ENCODE data around the gene AHNAK. TPM values are rescaled to one million over a fixed set of nuclear protein-coding genes. Genes with fewer than 3 reads are reported as not detected.
"Not testable (repeated sequence)": the region's sequence is repeated elsewhere in the genome, so short reads cannot be mapped to it uniquely, and the experiment has no call there.

AHNAK gene
- polyA plus RNA-seq, 6 donors from 2014 or later: 2.0 to 45.3 (median 15.9) TPM

DNA sequence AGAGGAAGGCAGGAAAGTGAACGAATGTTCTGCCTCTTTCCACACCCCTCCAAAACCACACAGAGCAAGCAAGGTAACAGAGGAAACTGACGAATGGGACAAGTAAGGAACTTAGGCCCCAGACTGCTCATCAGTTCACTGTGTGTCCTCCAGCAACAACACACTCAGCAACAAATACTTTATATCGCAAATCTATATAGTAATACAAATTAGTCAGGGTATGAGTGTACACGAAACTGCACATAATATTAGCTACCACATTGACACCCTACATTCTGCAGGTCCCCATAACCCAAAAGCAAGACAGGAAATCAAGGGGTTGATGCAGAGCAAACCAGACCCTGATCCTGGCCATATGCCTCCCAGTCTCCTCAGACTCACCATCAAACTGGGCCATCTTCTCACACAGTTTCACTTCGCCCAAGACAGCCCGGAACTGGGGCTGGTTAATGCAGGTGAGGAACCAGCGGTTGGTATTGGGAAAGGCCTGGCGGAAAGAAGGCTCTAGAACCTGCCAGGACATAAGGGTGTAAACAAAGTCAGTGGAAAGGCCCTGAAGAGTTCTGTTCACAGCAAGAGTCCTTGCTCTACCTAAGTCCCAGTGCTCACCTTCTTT lies 20.5 kb upstream of the AHNAK start:
- peaks cover 14 to 32% of the 10 kb centered on the region in 2 donors for H3K36me3 Mint-ChIP-seq
- H3K4me1 Mint-ChIP-seq: peaks cover 15 to 38% (median 35%) of the 10 kb centered on the region in 3 donors

DNA sequence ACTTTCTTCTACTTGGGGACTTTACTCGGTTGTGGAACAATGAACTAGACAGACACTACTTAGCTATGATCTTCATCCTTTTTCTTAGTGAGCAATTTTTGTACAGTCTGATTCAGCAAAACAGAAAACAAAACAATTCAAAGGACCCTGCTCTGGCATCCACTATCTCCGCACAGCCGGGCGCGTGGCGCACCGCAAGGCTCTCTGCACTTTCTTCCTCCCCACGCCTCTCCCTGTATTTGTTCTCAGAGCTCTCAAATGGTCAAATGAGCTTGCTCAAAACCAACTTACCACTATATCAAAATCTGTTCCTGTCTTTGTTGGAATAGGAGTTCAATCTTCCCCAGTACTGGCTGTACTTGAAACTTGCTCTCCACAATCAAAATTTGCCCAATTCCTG lies 19.6 kb upstream of the AHNAK start:
- Mint-ChIP-seq H3K36me3 (peaks cover 13 to 23% of the 10 kb centered on the region in 2 donors), H3K27me3 (no peaks in the 10 kb centered on the region), H3K9me3 (no peaks in the 10 kb centered on the region), H3K4me1 (peaks cover 12 to 32% (median 29%) of the 10 kb centered on the region in 3 donors), H3K27ac (peak overlapping the region in 2 of 6 donors; percentile 74 to 86), H3K4me3 (peak overlapping the region in 1 of 8 donors; percentile 36)
- DNase-seq (no peak), ATAC-seq (ENCODE audit: low read depth in 2 of 2) (no peak)

More for the DNA sequence above, 20.5 kb upstream of the AHNAK start:
- Mint-ChIP-seq H3K9me3 (no peaks in the 10 kb centered on the region), H3K4me3 (peak overlapping the region in 5 of 8 donors; percentile 32 to 69 (median 39)), H3K27me3 (no peaks in the 10 kb centered on the region), H3K27ac (peak overlapping the region; percentile 60 to 90 (median 72))
- no peak for DNase-seq
- ATAC-seq (ENCODE audit: low read depth in 2 of 2): peak in 1 of 2 donors; percentile 78

DNA sequence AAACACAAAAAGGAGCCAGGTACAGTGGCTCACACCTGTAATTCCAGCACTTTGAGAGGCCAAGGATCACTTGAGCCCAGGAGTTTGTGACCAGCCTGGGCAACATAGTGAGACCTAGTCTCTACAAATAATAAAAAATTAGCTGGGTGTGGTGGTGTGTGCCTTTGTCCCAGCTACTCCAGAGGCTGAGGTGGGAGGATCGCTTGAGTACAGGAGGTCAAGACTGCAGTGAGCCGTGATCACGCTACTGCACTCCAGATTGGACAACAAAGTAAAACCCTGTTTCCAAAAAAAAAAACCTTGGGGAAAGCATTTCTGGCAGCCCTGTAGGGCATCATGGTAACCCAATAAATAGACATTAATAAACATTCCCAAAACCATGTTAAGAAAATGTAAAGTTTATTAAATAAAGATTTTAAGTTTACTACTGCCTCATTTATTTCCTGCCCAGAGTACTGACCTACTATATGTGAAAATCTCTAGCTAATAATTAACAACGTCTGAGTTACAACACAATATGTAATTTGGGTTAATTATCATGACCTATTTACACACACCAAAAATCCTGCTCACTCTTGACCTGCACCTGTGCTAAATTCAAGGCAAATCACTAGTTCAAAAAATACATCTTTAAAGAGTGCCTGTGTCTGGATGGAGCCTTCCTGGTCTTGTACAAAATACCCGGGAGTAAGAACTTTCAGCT lies 18.6 kb upstream of the AHNAK start:
- no peak for ATAC-seq (ENCODE audit: low read depth in 2 of 2)
- H3K9me3 Mint-ChIP-seq: no peaks in the 10 kb centered on the region
- peaks cover 12 to 31% (median 28%) of the 10 kb centered on the region in 3 donors for H3K4me1 Mint-ChIP-seq
- H3K27me3 Mint-ChIP-seq: no peaks in the 10 kb centered on the region
- H3K4me3 Mint-ChIP-seq: no peak overlapping the region
- peak overlapping the region in 3 of 6 donors; percentile 16 to 78 (median 74) for H3K27ac Mint-ChIP-seq
- peaks cover 7 to 17% of the 10 kb centered on the region in 2 donors for H3K36me3 Mint-ChIP-seq
- DNase-seq: no peak

DNA sequence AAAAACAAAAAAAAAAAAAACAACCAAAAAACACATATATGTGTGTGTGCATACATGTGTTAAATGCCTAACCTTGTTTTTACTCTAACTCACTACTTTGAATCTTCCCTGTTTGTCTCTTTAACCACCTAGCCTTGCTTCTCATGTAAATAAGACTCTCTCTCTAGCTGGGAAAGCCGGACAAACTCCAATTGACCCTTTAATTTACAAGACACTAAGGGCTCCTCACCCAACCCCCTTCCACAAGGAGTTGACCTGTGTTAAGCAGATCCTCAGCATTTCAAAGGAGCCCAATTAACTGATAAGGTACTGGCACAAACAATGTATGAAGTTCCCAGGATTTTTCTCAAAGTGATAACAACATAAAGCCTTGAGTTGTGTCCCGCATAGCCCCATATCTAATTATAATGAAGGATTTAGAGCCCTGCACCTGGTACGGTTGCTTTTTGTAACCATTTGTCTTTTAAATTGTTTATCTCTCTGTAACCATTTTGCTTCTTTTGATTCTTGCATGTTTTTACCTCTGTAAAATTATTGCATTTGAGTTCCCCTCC lies 15.1 kb upstream of the AHNAK start:
- H3K27me3 Mint-ChIP-seq; DNase-seq; H3K9me3 Mint-ChIP-seq; ATAC-seq (ENCODE audit: low read depth in 2 of 2): not testable (repeated sequence)
- Mint-ChIP-seq H3K36me3 (peaks cover 11 to 21% of the 10 kb centered on the region in 2 donors), H3K4me1 (peaks cover 22 to 35% (median 28%) of the 10 kb centered on the region in 3 donors), H3K27ac (peak overlapping the region in 3 of 6 donors; percentile 33 to 85 (median 65)), H3K4me3 (peak overlapping the region in 1 of 8 donors; percentile 54)

DNA sequence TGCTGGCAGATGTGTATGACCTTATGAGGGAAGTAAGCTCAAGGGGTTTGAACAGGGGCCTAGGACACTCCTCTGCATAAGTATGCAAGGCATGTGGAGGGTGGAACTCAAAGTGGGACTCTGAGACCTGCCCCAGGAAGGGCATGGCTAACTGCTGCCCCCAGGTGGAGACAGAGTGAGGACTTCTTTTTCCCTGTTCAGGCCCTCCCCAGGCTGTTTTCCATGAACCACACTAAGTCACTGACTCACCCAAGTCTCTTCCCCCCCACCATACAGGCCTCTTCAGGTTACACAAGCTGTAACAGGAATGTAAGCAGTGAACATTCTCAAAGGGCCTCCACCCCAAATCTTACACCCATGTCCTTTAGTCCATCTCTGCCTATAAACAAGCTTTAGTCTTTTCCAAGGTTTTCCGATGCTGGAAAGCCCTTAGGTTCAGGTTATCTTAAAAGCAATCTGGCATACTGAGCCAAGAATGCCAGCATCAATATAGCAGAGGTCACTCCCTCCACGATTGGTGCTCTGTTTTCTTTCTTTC lies 14.0 kb upstream of the AHNAK start:
- peak; percentile 26 to 45 for ATAC-seq (ENCODE audit: low read depth in 2 of 2)
- Mint-ChIP-seq H3K4me1 (peaks cover 34 to 36% (median 35%) of the 10 kb centered on the region in 3 donors), H3K4me3 (peak overlapping the region in 1 of 8 donors; percentile 80), H3K36me3 (peaks cover 11 to 12% of the 10 kb centered on the region in 2 donors), H3K9me3 (no peaks in the 10 kb centered on the region), H3K27me3 (no peaks in the 10 kb centered on the region), H3K27ac (peak overlapping the region in 5 of 6 donors; percentile 24 to 88 (median 31))
- DNase-seq: peak; percentile 67

DNA sequence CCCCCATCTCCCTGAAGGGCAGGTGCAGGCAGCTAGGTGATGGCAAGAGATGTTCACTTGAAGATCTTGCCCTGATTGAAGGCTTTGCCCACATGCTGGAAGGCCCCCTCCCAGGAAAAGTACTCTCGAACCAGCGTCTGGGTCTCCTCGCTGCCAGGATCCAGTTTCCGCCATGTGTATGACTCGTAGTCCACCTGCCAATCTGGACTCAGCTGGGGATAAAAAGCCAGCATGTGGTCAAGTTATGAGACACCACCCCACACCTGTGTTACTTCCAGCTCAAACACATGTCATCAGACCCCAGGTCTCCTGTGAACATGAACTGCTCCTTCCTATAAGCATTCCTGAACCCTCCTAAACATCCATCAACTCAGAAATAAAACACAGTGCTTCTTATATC lies 13.0 kb upstream of the AHNAK start:
- H3K4me1 Mint-ChIP-seq: peaks cover 39 to 46% (median 43%) of the 10 kb centered on the region in 3 donors
- not testable (repeated sequence) for H3K9me3 Mint-ChIP-seq; H3K27me3 Mint-ChIP-seq; ATAC-seq (ENCODE audit: low read depth in 2 of 2); DNase-seq
- H3K4me3 Mint-ChIP-seq: peak overlapping the region in 1 of 8 donors; percentile 61
- H3K27ac Mint-ChIP-seq: peak overlapping the region in 3 of 6 donors; percentile 54 to 81 (median 60)
- H3K36me3 Mint-ChIP-seq: peaks cover 11 to 12% of the 10 kb centered on the region in 2 donors

DNA sequence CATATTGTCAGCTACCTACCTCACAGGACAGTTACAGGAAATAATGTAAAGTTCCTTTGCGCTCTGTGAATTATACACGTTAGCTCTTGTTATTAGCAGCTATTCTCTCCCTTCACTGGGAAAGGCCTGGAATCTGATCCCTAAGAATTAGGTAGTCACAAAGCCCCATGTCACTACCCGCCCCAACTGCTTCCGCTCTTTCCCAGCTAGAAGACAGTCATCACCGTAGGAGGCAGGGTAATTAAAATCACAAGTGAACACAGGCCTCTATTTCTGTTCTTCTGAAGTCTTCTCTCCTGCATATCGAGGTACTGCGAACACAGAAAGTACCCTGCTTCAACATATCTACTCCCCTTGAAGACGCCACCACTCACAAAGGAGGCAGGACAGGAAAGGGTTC lies 12.6 kb upstream of the AHNAK start:
- Mint-ChIP-seq H3K4me1 (peaks cover 43 to 50% (median 47%) of the 10 kb centered on the region in 3 donors), H3K27me3 (no peaks in the 10 kb centered on the region), H3K27ac (peak overlapping the region in 2 of 6 donors; percentile 53 to 60), H3K36me3 (peaks cover 11 to 12% of the 10 kb centered on the region in 2 donors), H3K9me3 (no peaks in the 10 kb centered on the region), H3K4me3 (no peak overlapping the region)
- DNase-seq (no peak), ATAC-seq (ENCODE audit: low read depth in 2 of 2) (no peak)

DNA sequence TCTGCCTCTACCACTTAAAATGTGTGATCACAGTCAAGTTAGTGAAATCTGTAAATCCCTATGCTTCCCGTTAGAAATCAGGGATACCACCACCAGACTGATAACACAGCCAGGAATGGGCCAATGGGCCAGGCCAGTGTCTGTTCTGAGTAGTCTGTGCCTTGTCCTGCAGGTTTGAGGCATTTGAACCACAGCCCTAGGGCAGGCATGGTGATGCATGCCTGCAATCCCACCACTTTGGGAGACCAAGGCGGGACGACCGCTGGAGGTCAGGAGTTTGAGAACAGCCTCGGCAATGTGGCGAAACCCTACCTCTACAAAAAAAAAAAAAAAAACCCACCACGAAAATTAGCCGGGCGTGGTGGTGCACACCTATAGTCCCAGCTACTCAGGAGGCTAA lies 12.1 kb upstream of the AHNAK start:
- Mint-ChIP-seq H3K9me3 (no peaks in the 10 kb centered on the region), H3K4me3 (no peak overlapping the region), H3K4me1 (peaks cover 48 to 55% (median 53%) of the 10 kb centered on the region in 3 donors), H3K27ac (peak overlapping the region in 1 of 6 donors; percentile 60), H3K36me3 (peaks cover 11 to 12% of the 10 kb centered on the region in 2 donors), H3K27me3 (no peaks in the 10 kb centered on the region)
- no peak for ATAC-seq (ENCODE audit: low read depth in 2 of 2)
- DNase-seq: no peak

DNA sequence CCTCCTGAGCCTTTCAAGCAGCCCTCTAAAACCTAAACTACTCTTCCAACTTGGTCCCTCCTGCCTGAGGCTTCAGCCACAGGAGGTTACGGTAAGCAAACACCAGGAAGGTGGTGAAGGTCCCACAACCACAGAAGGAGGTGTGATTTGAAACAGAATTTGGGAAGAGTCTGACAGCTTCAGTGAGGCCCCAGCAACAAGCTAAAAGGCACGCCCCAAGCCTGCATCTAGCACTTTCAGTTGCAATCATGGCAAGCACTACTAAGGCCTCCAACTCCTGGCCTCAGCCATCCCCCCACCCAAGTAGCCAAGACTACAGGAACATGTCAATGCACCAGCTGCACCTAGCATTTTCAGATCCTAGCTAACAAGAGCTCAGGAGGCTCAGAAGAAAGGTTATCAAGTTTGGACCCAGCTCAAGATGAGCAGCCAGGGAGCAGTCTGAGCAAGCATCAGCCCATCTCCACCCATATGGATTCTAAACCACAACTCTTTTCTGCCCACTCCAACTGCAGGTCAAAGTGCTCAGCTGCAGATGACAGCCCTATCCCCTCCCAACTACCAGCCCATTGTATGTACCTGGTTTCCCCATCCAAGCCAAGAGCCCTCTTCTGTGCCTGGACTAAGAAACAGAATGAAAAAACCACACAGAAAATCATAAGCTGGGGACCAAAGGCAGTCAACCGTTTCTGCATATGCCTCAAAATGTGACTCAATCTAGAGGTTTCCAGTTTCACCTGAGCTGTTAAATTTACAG lies 10.4 kb upstream of the AHNAK start:
- Mint-ChIP-seq H3K9me3 (no peaks in the 10 kb centered on the region), H3K4me1 (peaks cover 64 to 70% (median 69%) of the 10 kb centered on the region in 3 donors), H3K4me3 (peak overlapping the region; percentile 9 to 94 (median 88)), H3K27ac (peak overlapping the region; percentile 86 to 100 (median 99)), H3K27me3 (no peaks in the 10 kb centered on the region), H3K36me3 (peaks cover 9 to 12% of the 10 kb centered on the region in 2 donors)
- DNase-seq (no peak), ATAC-seq (ENCODE audit: low read depth in 2 of 2) (no peak)

DNA sequence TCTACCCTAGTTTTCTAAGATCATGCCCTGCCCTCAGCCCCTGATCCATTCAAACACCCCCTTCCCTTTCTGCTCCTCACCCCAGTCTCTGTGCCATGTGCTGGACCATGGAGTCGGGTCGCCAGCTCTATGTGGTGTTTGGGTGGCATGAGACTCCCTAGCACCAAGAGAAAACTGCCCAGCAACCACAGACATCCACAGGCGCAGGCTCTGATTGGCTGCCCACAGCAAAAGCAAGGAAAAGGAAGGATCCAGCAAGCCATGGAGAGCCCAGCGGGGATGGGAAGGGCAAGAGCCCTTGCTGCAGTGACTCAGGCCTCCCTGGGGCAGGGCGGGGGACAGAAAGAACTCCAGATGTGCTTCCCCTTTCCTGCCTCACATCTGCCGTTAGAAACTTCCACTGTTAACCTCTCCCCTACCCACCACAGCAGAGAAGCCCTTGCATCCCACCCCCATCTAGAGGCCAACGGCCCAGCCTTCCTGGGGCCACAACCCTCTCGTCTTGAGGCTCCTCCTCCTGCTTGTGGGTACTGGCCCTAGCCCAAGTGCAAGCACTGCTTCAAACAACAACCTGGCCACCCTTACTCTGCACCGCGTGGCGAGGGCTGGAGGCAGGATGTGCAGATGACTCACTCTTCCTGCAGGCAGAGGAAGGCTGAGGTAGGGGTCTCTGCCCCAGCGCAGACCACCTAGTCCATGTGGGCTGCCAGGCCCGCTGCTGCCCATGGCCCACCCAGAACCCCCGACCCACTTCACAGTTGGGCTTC lies 9.7 kb upstream of the AHNAK start:
- peaks cover 67 to 77% (median 73%) of the 10 kb centered on the region in 3 donors for H3K4me1 Mint-ChIP-seq
- no peaks in the 10 kb centered on the region for H3K9me3 Mint-ChIP-seq
- DNase-seq (no peak), ATAC-seq (ENCODE audit: low read depth in 2 of 2) (peak; percentile 1 to 7)
- peak overlapping the region; percentile 99 to 100 (median 99) for H3K27ac Mint-ChIP-seq
- peak overlapping the region; percentile 54 to 94 (median 88) for H3K4me3 Mint-ChIP-seq
- peaks cover 4 to 12% of the 10 kb centered on the region in 2 donors for H3K36me3 Mint-ChIP-seq
- H3K27me3 Mint-ChIP-seq: peaks cover 0 to 4% (median 0%) of the 10 kb centered on the region in 3 donors

DNA sequence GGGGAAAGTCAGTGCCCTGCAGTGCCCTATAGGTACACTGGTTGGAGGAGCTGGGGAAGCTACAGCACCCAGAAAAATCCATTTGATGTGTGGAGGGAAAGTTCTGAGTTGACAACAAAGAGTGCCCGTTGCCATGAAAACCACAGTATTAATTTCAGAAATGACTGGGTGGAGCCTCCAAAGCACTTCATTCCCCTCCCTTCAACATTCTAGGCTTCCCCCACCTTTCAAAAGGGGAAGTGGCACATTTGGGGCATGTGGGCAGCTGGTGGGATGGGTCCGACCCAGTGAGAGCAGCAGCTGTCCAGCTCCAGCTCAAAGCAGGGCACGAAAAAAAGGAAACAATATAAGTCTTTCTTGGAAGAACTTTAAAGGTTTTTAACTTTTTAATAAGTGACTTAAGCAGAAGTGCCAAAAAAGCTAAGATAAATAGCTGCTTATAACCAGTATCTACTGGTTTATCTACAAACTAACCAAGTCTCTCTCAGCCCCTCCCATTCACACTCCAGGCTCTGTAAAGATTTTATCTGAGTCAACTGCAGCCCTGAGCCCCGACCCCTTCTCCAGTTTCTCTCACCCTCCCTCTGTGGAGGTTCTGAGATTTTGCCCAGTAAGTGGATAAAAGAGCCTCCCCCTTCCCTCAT lies 9.0 kb upstream of the AHNAK start:
- Mint-ChIP-seq H3K27me3 (peaks cover 0 to 4% (median 0%) of the 10 kb centered on the region in 3 donors), H3K27ac (peak overlapping the region; percentile 99 to 100 (median 99)), H3K9me3 (no peaks in the 10 kb centered on the region), H3K4me3 (peak overlapping the region; percentile 54 to 94 (median 88)), H3K4me1 (peaks cover 69 to 80% (median 75%) of the 10 kb centered on the region in 3 donors), H3K36me3 (peaks cover 4 to 12% of the 10 kb centered on the region in 2 donors)
- peak; percentile 61 to 64 for ATAC-seq (ENCODE audit: low read depth in 2 of 2)
- peak; percentile 93 for DNase-seq
